B cell (primary cell): Measurements from ENCODE around the gene PLEKHG2. TPM values are rescaled to one million over a fixed set of nuclear protein-coding genes. Genes with fewer than 3 reads are reported as not detected.
A peak's percentile ranks its signal among the peaks of the same experiment; 100 is the strongest.
"Not testable (repeated sequence)": the region's sequence is repeated elsewhere in the genome, so short reads cannot be mapped to it uniquely, and the experiment has no call there.

ENCODE experiments used
- ATAC-seq: fragments of 200-7000 bp; cut with Tn5 transposase; one replicate; pipeline ENCODE4 v1.10.0; 2021; ENCODE audit warnings: low read depth, mild to moderate bottlenecking, moderate number of reproducible peaks, moderate library complexity
- CTCF ChIA-PET: fragments of 350-600 bp; sonication (Branson Sonifier 250); formaldehyde crosslinking; loops from one replicate; lab custom pipeline; 2021; ENCODE audit warnings: antibody characterized with exemption, inconsistent platforms; lab: Charles Lee
- POLR2A ChIA-PET: fragments of 350-600 bp; sonication (Branson Sonifier 250); formaldehyde crosslinking; loops from one replicate; lab custom pipeline; 2021; ENCODE audit warnings: antibody characterized with exemption; lab: Charles Lee
- DNase-seq: peaks from one replicate; pipeline ENCODE4 v3.0.0; 2013
- H2AFZ ChIP-seq: 2 replicates; pipeline ENCODE4 v1.6.1; 2012; ENCODE audit warnings: mild to moderate bottlenecking, low read depth, low read length; ENCODE audit not compliant: insufficient read depth, poor library complexity, severe bottlenecking
- H3K27ac ChIP-seq, 2 donors: 1 replicate in 1 of 2; 2 replicates in 1 of 2; pipeline ENCODE4 v1.5.1; 2012 to 2013; ENCODE audit warnings: low read length in 2 of 2, mild to moderate bottlenecking in 2 of 2, moderate library complexity in 1 of 2
- H3K27me3 ChIP-seq, 4 experiments: fragments of 200-600 bp in 1 of 4; sonication (generic) in 1 of 4; replicated peaks in 1 of 4; 1 replicate in 2 of 4; 2 replicates in 2 of 4; pipeline versions ENCODE4 v1.6.1 to v1.7.0; 2013 to 2016; ENCODE audit warnings: low read length in 3 of 4, mild to moderate bottlenecking in 2 of 4, mixed read lengths in 1 of 4, moderate library complexity in 1 of 4; ENCODE audit not compliant: insufficient read depth in 4 of 4, control insufficient read depth in 3 of 4; ENCODE audit errors: control extremely low read depth in 1 of 4
- H3K36me3 ChIP-seq, 2 experiments: replicated peaks in 1 of 2; 1 replicate in 1 of 2; 2 replicates in 1 of 2; pipeline versions ENCODE4 v1.6.1 to v1.7.1; 2013; ENCODE audit warnings: low read length in 1 of 2; ENCODE audit not compliant: insufficient read depth in 2 of 2, control insufficient read depth in 1 of 2; ENCODE audit errors: control extremely low read depth in 1 of 2, extremely low read depth in 1 of 2
- H3K4me1 ChIP-seq, 2 donors: fragments of 200-600 bp in 1 of 2; sonication (generic) in 1 of 2; 1 replicate in 1 of 2; 2 replicates in 1 of 2; pipeline versions ENCODE4 v1.5.1 to v1.6.1; 2013 to 2017; ENCODE audit warnings: low read length in 2 of 2; ENCODE audit not compliant: control insufficient read depth in 2 of 2, insufficient read depth in 2 of 2
- H3K4me2 ChIP-seq: replicated peaks from 2 replicates; pipeline ENCODE3; 2012; ENCODE audit warnings: mild to moderate bottlenecking, low read depth, low read length; ENCODE audit not compliant: poor library complexity, severe bottlenecking
- H3K4me3 ChIP-seq, 5 experiments: fragments of 200-600 bp in 1 of 5; sonication (generic) in 1 of 5; 1 replicate in 3 of 5; 2 replicates in 2 of 5; pipeline versions ENCODE4 v1.5.1 to v1.7.0; 2011 to 2016; ENCODE audit warnings: low read length in 4 of 5, mild to moderate bottlenecking in 4 of 5, low read depth in 2 of 5, control low read depth in 1 of 5, moderate library complexity in 1 of 5; ENCODE audit not compliant: insufficient read depth in 1 of 5; ENCODE audit errors: control extremely low read depth in 1 of 5, extremely low read depth in 1 of 5
- H3K79me2 ChIP-seq: fragments of 200-600 bp; sonication (generic); one replicate; pipeline ENCODE4 v1.6.0; 2016; ENCODE audit warnings: low read length; ENCODE audit not compliant: control insufficient read depth, insufficient read depth
- H3K9ac ChIP-seq: fragments of 200-600 bp; sonication (generic); 2 replicates; pipeline ENCODE4 v1.6.1; 2017; ENCODE audit warnings: mild to moderate bottlenecking, low read length, moderate library complexity
- H3K9me3 ChIP-seq, 3 donors: one replicate each; pipeline versions ENCODE4 v1.6.1 to v1.7.1; 2013; ENCODE audit warnings: low read length in 2 of 3; ENCODE audit not compliant: control insufficient read depth in 2 of 3, insufficient read depth in 1 of 3; ENCODE audit errors: control extremely low read depth in 1 of 3
- H4K20me1 ChIP-seq: 2 replicates; pipeline ENCODE4 v1.6.0; 2012; ENCODE audit warnings: mild to moderate bottlenecking, low read length; ENCODE audit not compliant: insufficient read depth, control insufficient read depth, poor library complexity, severe bottlenecking
- H3K27ac Mint-ChIP-seq: one replicate; pipeline ENCODE4 v1.8.0; 2021; ENCODE audit warnings: mixed read lengths
- H3K27me3 Mint-ChIP-seq: one replicate; pipeline ENCODE4 v1.8.0; 2021; ENCODE audit warnings: mixed read lengths
- H3K4me1 Mint-ChIP-seq: one replicate; pipeline ENCODE4 v1.8.0; 2021; ENCODE audit warnings: mixed read lengths
- H3K4me3 Mint-ChIP-seq: one replicate; pipeline ENCODE4 v1.8.0; 2021; ENCODE audit warnings: mixed read lengths
- H3K9me3 Mint-ChIP-seq: one replicate; pipeline ENCODE4 v1.8.0; 2022; ENCODE audit warnings: mixed read lengths; ENCODE audit not compliant: insufficient read depth
- CTCF ChIP-seq: fragments of 200-600 bp; IDR thresholded peaks from one replicate; pipeline ENCODE4 v1.8.0; 2022; ENCODE audit warnings: antibody characterized with exemption, mild to moderate bottlenecking
- EZH2 ChIP-seq: IDR thresholded peaks from 2 replicates; pipeline ENCODE4 v1.6.1; 2012; ENCODE audit warnings: borderline replicate concordance, low read depth, mild to moderate bottlenecking, moderate library complexity, low read length; ENCODE audit not compliant: insufficient read depth, poor library complexity, severe bottlenecking
- WGBS: methylation state at CpG from one replicate; pipeline ENCODE4 v1.1.5; 2013; ENCODE audit warnings: missing lambda C conversion rate; ENCODE audit not compliant: insufficient coverage; 5-methylcytosine and 5-hydroxymethylcytosine counted together
- intact Hi-C: fragments of 100-400 bp; cut with micrococcal nuclease; formaldehyde crosslinking; loops from one replicate; pipeline ENCODE4 v1.10.0; 2022
- polyA plus RNA-seq: library from polyadenylated mRNA; depleted of rRNA; stranded (reverse); fragments of >200 nt; gene quantifications from 2 replicates; pipeline ENCODE4 v1.2.3, GENCODE V29; 2012
- total RNA-seq, 2 donors: library from RNA; stranded (reverse); fragments of 120-200 nt in 1 of 2; gene quantifications; 1 replicate in 1 of 2; 2 replicates in 1 of 2; pipeline versions ENCODE4 v1.2.3 to v1.2.4, GENCODE V29; 2013 to 2022

The PLEKHG2 gene
- total and polyA plus RNA-seq, 2 donors (not counting 1 experiment from before 2014, with no cell fraction given), result 27.0 to 167 TPM

GRCh38 chr19:39377373-39378362 is 34.8 kb upstream of the PLEKHG2 start:
- Histone ChIP-seq H4K20me1 (no peaks in the 10 kb centered on the region), H3K4me1 (no peaks in the 10 kb centered on the region), H3K27ac (no peak overlapping the region), H3K79me2 (no peaks in the 10 kb centered on the region), H3K4me3 (no peak overlapping the region), H3K9me3 (no peaks in the 10 kb centered on the region), H3K36me3 (peaks cover 4 to 85% of the 10 kb centered on the region in 2 experiments), H2AFZ (no peak overlapping the region), H3K4me2 (no peak overlapping the region), H3K9ac (no peak overlapping the region), H3K27me3 (no peaks in the 10 kb centered on the region)
- intact Hi-C loops, result no loop called here
- peak overlapping the region; percentile 1 for H3K27ac Mint-ChIP-seq
- no peaks in the 10 kb centered on the region for H3K4me1 Mint-ChIP-seq
- H3K4me3 Mint-ChIP-seq, result no peak overlapping the region
- TF ChIP-seq CTCF, result no peak
- no peak for TF ChIP-seq EZH2
- DNase-seq, result no peak
- ATAC-seq, result no peak
- 96% methylated on average over 15 of the region's 18 CpGs for WGBS
- H3K27me3 Mint-ChIP-seq, result no peaks in the 10 kb centered on the region
- ChIA-PET POLR2A (no interaction called here), CTCF (interaction anchor here (1.1 kb wide), 1 partner anchor 13 kb away, joined by 3 read pairs; the partner anchor contains the start of genes MED29 and PAF1)
- no peaks in the 10 kb centered on the region for H3K9me3 Mint-ChIP-seq

GRCh38 chr19:39379366-39379765 is 33.1 kb upstream of the PLEKHG2 start:
- H3K27me3 ChIP-seq, H2AFZ ChIP-seq, H3K4me3 ChIP-seq, H3K79me2 ChIP-seq, ATAC-seq, H4K20me1 ChIP-seq, H3K9ac ChIP-seq, H3K27me3 Mint-ChIP-seq, DNase-seq, intact Hi-C loops, H3K4me1 ChIP-seq, H3K4me3 Mint-ChIP-seq, H3K27ac ChIP-seq, H3K9me3 Mint-ChIP-seq, H3K27ac Mint-ChIP-seq, H3K9me3 ChIP-seq, H3K4me2 ChIP-seq, H3K4me1 Mint-ChIP-seq, POLR2A ChIA-PET: not testable (repeated sequence)
- peaks cover 4 to 89% of the 10 kb centered on the region in 2 experiments for H3K36me3 ChIP-seq
- CTCF ChIA-PET, result interaction anchor here (0.7 kb wide), 1 partner anchor 19 kb away, joined by 3 read pairs; no protein-coding TSS in a partner anchor
- no CpG with 5 or more reads among the region's 4 CpGs for WGBS
